K562 (cell line): Measurements from ENCODE around the gene CBL. TPM values are rescaled to one million over a fixed set of nuclear protein-coding genes. Genes with fewer than 3 reads are reported as not detected.

Source experiments
- ATF4 ChIP-seq: fragments of 450-650 bp; formaldehyde crosslinking; IDR thresholded peaks from 2 replicates; pipeline ENCODE4 v1.4.0; 2022; ENCODE audit warnings: mild to moderate bottlenecking, moderate library complexity
- BHLHE40 ChIP-seq: IDR thresholded peaks from 2 replicates; pipeline ENCODE4 v1.6.1; 2011; ENCODE audit warnings: low read length, improper control_type of control experiment
- CHD2 ChIP-seq: IDR thresholded peaks from 2 replicates; pipeline ENCODE4 v1.6.1; 2011; ENCODE audit warnings: low read depth, low read length
- EGR1 ChIP-seq: fragments of 450-650 bp; conservative IDR thresholded peaks from 2 replicates; pipeline ENCODE4 v1.6.1; 2017; ENCODE audit warnings: mild to moderate bottlenecking
- ESRRB ChIP-seq: fragments of 250-450 bp; sonication (Bioruptor Pico); IDR thresholded peaks from 2 replicates; pipeline ENCODE4 v1.5.0; 2020; ENCODE audit warnings: mild to moderate bottlenecking, moderate library complexity, borderline replicate concordance
- HEY1 ChIP-seq: fragments of 250-450 bp; sonication (Bioruptor Pico); IDR thresholded peaks from 2 replicates; pipeline ENCODE4 v1.5.0; 2020; ENCODE audit warnings: mild to moderate bottlenecking, moderate library complexity, borderline replicate concordance
- MAFG ChIP-seq: fragments of 450-650 bp; conservative IDR thresholded peaks from 2 replicates; pipeline ENCODE4 v1.6.1; 2016; ENCODE audit warnings: missing genetic modification characterization, missing compliant biosample characterization
- SLC30A9 ChIP-seq: fragments of 250-450 bp; sonication (Bioruptor Pico); IDR thresholded peaks from 2 replicates; pipeline ENCODE4 v1.8.0; 2022; ENCODE audit warnings: mild to moderate bottlenecking, moderate library complexity
- SMARCB1 ChIP-seq: IDR thresholded peaks from 2 replicates; pipeline ENCODE4 v1.6.1; 2011; ENCODE audit warnings: improper control_type of control experiment, low read depth; ENCODE audit not compliant: insufficient read length
- SP1 ChIP-seq: sonication (generic); formaldehyde crosslinking; IDR thresholded peaks from 2 replicates; pipeline ENCODE4 v1.8.1; 2022; ENCODE audit warnings: mild to moderate bottlenecking, missing genetic modification reagents
- STAT6 ChIP-seq: sonication (generic); formaldehyde crosslinking; IDR thresholded peaks from 2 replicates; pipeline ENCODE4 v1.8.1; 2023; ENCODE audit warnings: mild to moderate bottlenecking, missing genetic modification reagents
- ZBTB1 ChIP-seq: sonication (generic); formaldehyde crosslinking; IDR thresholded peaks from 2 replicates; pipeline ENCODE4 v1.8.1; 2023; ENCODE audit warnings: missing genetic modification reagents, low read depth, mild to moderate bottlenecking, borderline replicate concordance
- ZNF696 ChIP-seq: fragments of 250-450 bp; sonication (Bioruptor Pico); conservative IDR thresholded peaks from 2 replicates; pipeline ENCODE4 v1.4.0; 2020; ENCODE audit warnings: mild to moderate bottlenecking, moderate library complexity
- polyA plus RNA-seq, 8 experiments: library from polyadenylated mRNA; depleted of rRNA in 4 of 8; stranded (reverse) in 5 of 8; unstranded in 3 of 8; fragments of >200 nt; fragmentation: Nextera tagmentation in 2 of 8; fragmentation: Illumina TruSeq in 1 of 8; extraction: Ambion mirVana in 2 of 8; extraction: Trizol in 1 of 8; gene quantifications; 2 replicates each; pipeline versions ENCODE4 v1.2.1 to v1.2.3, GENCODE V29; 2011 to 2014; ENCODE audit warnings: inconsistent platforms in 1 of 8, missing spikeins in 1 of 8
- total RNA-seq, 7 experiments: library from RNA; depleted of rRNA in 6 of 7; stranded (reverse); fragments of >200 nt in 6 of 7; fragmentation: Illumina TruSeq in 2 of 7; extraction: Trizol in 2 of 7; gene quantifications; 2 replicates each; pipeline versions ENCODE4 v1.2.1 to v1.2.3, GENCODE V29; 2011 to 2021; ENCODE audit warnings: low replicate concordance in 1 of 7

Gene CBL
- total and polyA plus RNA-seq, 9 of the 15 experiments (the other 6 are each of a cell fraction or from before 2014, with no cell fraction given) = 3.2 to 24.9 (median 9.9) TPM

- TF ChIP-seq STAT6 (CRISPR knock-in tag) (0 out of 2 replicates have a peak, but pooled peaks have one; percentile 30), CHD2 (peak; percentile 68; the same call in 1 of the 2 replicates), ZBTB1 (CRISPR knock-in tag) (no peak), BHLHE40 (no peak), SP1 (CRISPR knock-in tag) (peak; percentile 89), EGR1 (no peak), ATF4 (CRISPR knock-in tag) (no peak), ESRRB (CRISPR knock-in tag) (no peak), SLC30A9 (no peak), HEY1 (CRISPR knock-in tag) (no peak), ZNF696 (CRISPR knock-in tag) (no peak), SMARCB1 (no peak), MAFG (tag) (no peak)
These were observed 128.2 kb downstream of the CBL start, which contains the start of gene RNF26 (continued) for GRCh38 chr11:119334174-119334930.
